Fibroblast of upper back skin (primary cell): ENCODE data around the gene THRA.

Source experiments
- DNase-seq: peaks from one replicate; pipeline ENCODE4 v3.0.0-alpha.2; 2013

The THRA gene, protein sequence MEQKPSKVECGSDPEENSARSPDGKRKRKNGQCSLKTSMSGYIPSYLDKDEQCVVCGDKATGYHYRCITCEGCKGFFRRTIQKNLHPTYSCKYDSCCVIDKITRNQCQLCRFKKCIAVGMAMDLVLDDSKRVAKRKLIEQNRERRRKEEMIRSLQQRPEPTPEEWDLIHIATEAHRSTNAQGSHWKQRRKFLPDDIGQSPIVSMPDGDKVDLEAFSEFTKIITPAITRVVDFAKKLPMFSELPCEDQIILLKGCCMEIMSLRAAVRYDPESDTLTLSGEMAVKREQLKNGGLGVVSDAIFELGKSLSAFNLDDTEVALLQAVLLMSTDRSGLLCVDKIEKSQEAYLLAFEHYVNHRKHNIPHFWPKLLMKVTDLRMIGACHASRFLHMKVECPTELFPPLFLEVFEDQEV

DNA sequence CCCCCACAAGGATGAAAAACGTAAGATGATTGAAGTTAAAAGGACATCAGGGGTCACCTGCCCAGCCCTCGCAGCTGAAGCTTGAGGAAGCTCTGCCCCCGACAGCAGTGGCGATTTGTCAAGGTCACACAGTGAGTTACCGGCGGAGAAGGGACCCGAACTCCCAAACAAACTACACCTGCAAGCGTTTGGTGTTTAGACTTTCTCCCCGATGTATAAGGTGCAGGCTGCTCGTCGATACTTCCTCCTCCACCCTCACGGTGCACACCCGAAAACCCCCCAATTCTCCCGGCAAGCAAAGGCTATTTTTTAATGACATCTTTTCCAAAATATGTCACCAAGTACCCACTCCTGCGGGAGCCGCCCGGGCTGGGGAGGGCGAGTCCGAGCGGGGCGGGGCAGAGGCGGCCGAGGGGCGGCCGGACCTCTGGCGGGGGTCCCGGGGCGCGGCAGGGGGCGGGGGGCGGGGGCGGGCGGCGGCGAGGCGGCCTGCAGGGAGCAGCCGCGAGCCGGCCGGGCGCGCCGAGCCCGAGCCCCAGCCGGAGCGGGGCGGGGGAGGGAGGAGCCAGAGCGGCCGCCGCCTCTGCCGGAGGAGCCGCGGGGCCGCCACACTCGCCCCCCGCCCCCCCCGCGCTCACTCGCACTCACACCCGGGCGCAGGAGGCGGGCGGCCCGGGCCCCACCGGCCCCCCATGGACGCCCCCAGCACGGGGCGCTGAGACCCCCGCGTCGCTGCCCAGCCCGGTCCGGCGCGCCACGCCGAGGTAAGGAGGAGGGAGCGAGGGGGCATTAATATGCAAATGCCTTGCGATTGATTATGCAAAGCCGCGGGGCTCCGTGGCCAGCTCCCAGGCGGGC, at the start of gene THRA:
Gene THRA, plus strand, starts transcription at position 637 of the 858 bp plus-strand sequence. CDS start 11,524 bp downstream, outside the sequence.
- DNase-seq = peak; percentile 52

DNA sequence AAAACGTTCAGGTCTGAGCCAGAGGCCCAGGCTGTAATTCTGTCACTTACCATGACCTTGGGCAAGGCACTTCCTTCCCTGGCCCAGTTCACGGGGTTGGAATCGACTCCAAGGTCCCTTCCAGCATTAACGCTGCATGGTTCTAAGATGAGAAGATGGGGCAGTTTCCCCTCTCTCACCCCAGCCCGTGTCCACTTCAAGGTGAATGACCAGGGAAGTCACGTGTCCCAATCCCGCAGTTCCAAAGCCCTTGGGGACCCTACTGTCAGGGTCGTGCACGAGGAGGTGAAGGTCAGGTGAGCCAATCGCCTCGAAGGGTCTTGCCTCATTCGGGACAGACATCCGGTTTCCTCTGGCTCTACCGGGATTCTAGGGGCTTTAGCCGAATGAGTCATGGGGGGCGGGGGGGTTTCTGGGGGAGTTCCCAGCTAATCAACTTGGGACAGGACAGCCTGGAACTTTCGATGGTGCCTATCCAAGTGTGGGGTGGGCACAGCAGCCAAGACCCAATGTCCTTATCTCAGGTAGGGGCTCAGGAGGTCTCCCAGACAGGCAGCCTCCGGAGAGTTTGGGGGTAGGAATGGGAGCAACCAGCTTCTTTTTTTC, 48.3 kb upstream of the THRA start:
- DNase-seq = no peak

DNA sequence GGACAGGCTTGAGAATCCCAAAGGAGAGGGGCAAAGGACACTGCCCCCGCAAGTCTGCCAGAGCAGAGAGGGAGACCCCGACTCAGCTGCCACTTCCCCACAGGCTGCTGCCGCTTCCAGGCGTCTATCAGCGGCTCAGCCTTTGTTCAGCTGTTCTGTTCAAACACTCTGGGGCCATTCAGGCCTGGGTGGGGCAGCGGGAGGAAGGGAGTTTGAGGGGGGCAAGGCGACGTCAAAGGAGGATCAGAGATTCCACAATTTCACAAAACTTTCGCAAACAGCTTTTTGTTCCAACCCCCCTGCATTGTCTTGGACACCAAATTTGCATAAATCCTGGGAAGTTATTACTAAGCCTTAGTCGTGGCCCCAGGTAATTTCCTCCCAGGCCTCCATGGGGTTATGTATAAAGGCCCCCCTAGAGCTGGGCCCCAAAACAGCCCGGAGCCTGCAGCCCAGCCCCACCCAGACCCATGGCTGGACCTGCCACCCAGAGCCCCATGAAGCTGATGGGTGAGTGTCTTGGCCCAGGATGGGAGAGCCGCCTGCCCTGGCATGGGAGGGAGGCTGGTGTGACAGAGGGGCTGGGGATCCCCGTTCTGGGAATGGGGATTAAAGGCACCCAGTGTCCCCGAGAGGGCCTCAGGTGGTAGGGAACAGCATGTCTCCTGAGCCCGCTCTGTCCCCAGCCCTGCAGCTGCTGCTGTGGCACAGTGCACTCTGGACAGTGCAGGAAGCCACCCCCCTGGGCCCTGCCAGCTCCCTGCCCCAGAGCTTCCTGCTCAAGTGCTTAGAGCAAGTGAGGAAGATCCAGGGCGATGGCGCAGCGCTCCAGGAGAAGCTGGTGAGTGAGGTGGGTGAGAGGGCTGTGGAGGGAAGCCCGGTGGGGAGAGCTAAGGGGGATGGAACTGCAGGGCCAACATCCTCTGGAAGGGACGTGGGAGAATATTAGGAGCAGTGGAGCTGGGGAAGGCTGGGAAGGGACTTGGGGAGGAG, 47.5 kb upstream of the THRA start, which contains the start of gene CSF3:
Gene CSF3, plus strand, starts transcription at position 436 of the 993 bp plus-strand sequence. Its CDS starts 35 bp downstream, at position 471.
- DNase-seq = no peak

DNA sequence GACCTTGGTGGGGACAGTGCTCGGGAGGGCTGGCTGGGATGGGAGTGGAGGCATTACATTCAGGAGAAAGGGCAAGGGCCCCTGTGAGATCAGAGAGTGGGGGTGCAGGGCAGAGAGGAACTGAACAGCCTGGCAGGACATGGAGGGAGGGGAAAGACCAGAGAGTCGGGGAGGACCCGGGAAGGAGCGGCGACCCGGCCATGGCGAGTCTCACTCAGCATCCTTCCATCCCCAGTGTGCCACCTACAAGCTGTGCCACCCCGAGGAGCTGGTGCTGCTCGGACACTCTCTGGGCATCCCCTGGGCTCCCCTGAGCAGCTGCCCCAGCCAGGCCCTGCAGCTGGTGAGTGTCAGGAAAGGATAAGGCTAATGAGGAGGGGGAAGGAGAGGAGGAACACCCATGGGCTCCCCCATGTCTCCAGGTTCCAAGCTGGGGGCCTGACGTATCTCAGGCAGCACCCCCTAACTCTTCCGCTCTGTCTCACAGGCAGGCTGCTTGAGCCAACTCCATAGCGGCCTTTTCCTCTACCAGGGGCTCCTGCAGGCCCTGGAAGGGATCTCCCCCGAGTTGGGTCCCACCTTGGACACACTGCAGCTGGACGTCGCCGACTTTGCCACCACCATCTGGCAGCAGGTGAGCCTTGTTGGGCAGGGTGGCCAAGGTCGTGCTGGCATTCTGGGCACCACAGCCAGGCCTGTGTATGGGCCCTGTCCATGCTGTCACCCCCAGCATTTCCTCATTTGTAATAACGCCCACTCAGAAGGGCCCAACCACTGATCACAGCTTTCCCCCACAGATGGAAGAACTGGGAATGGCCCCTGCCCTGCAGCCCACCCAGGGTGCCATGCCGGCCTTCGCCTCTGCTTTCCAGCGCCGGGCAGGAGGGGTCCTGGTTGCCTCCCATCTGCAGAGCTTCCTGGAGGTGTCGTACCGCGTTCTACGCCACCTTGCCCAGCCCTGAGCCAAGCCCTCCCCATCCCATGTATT, 46.5 kb upstream of the THRA start:
- DNase-seq = no peak

DNA sequence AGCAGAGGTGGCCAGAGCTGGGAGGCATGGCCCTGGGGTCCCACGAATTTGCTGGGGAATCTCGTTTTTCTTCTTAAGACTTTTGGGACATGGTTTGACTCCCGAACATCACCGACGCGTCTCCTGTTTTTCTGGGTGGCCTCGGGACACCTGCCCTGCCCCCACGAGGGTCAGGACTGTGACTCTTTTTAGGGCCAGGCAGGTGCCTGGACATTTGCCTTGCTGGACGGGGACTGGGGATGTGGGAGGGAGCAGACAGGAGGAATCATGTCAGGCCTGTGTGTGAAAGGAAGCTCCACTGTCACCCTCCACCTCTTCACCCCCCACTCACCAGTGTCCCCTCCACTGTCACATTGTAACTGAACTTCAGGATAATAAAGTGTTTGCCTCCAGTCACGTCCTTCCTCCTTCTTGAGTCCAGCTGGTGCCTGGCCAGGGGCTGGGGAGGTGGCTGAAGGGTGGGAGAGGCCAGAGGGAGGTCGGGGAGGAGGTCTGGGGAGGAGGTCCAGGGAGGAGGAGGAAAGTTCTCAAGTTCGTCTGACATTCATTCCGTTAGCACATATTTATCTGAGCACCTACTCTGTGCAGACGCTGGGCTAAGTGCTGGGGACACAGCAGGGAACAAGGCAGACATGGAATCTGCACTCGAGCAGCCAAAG, 45.2 kb upstream of the THRA start:
- no peak for DNase-seq

DNA sequence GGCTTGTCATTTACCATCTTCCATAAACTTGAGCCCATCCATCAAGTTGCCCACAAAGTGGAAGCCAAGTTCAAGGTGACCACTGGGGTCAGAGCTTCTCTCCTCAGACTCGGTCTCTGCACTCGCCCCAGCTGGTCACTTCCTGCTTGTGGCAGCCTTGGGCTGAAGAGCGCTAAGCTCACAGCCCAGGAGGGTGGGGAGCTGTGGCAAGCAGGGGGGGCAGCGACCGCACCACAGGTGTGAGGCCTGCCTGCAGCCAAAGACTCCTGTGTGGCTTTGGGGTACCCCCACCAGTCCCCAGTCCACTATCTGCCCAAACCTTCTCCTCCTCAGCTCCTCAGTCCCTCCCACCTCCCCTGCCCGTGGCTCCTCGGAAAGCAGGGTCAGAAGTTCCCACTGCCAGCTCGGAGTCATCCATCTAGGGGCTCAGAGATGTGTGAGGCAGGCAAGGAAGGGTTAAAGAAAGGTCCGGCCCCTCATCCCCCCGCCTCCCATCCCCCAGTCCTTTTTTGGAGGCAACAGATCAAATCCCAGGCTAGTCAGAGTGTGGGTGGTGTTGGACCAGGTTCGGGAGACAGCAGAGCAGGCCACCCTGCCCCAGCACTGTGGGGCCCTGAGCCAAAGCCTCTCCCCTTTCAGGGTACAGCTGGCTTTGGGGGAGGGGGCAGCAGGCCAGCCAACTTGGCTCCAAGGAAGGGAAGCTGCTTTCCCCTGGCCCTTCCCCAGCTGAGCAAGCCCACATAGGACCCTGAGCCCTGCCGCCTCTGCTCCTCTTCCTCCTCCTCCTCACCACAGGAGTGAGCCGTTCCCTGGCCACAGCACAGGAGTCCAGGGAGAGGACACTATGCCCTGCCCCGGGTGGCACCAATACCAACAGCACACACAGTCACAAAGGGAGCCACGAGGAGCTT, 44.3 kb upstream of the THRA start:
- peak; percentile 41 for DNase-seq

DNA sequence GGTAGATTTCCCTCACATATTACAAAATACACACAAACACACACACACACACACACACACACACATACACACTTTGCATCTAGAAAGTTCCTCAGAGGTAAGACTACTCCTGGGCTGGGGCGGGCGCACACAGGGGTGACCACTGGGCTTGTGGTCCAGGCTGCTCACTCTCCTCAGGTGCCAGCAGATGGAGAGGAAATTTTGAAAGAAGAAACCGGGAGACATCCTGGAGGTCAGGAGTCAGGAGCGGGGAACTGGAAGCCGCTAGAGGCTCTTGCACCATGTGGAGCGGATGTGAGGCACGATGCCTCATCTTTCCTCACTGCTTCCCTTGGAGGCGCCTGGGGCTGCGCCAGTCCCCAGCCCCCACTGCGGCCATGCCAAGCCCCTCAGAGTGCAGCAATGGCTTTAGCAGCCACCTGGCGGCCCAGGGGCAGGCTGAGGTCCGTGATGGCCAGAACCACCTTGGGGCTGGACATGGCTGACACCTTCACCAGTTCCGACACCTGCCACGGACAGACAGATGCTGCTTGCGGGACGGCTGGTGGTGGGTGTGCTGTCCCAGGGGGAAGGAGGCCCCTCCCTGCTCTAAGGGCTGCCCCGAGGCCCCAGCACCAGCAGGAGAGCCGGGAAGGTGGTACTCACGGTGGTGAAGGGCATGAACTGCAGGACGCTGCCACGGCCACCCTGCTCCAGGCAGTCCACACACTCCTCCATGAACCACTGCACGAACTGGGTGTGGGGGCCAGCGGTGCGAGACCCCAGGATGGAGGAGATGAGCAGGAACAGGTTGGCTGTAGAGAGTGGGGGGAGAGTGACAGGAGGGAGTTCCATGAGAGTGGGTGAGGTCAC, 43.4 kb upstream of the THRA start:
- DNase-seq = peak; percentile 60

DNA sequence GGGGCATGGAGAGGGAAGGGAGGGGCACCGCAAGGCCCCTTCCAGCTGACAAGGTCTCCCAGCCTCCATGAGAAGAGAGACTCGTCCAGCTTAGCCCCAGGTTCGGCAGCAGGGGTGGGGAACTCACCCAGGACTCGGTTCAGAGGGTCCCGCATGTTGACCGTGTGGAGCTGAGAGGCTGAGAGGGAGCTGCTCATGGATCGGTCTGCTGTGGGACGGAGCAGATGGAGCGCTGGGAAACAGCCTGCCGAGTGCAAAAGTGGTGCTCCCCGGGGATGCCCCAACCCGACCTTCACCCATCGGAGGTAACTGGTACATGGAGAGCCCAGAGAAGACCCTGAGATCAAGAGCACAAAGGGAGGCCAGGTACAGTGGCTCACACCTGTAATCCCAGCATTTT, 42.6 kb upstream of the THRA start:
- DNase-seq = no peak

DNA sequence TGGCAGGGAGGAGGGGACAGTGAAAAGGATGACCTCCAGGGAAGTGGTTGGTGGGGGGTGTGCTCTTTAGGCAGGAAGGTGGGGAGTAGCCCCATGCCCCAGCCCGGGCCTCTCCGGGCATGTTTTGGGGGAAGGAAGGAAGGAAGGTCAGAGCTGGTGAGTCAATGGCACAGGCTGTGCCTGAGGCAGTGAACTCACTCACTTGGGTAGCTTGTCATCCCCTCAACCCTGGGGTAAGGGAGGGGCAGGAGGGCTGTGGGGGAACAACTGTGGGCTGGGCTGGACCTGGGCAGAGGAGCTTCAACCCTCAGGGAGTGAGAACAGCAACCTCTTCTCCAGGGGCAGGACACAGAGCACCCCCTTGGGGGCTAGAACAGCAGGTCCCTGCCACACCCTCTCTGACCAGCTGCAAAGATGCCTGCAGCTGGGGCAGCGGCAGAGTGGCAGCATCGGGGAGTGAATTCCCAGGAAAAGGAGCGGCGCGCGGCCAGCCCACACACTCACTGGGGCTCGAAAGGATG, 41.3 kb upstream of the THRA start:
- DNase-seq = peak; percentile 51

DNA sequence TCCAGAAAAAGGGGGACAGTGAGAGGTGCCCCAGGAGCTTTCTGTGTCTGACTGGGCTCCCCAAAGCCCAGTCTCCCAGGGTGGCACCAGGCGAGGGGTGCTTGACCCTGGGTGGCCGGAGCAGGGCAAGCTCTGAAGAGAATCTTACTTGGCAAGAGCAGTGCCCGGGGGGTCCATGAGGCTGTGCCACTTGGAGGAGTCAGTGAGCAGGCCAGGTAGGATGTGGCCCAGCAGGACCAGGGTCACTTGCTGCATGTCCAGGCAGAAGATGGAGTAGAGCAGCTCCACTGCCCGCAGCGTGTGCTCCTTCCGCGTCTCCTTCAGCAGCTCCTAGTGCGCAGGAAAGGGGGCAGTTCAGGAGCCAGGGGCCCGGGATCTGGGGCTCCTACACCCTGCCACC, 40.3 kb upstream of the THRA start:
- DNase-seq = no peak

DNA sequence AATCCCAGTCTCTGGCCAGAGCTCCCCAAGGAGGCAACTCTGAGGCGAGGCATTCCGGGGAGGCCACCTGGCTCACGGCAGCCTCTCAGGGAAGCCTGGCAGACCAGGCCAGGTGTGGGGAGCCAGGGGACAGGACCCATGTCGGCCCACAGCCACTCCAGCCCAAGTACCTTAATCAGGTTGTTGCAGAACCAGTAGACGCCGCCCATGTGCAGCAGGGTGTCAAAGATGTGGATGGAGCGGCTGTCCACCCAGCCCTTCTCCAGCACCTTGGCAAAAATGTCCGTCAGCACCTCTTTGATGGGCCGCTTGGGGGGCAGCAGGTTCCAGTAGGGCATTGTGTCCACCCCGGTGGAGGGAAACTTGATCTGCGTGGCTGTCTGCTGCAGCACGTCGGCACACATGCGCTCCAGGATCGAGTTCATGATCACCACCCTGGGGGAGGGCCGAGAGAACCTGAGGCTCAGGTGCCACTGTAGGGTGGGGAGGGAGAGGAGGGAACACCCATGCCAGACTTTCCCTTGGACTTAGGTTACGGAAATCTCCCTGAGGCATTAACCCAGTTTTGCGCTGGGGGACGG, 39.7 kb upstream of the THRA start:
- no peak for DNase-seq

DNA sequence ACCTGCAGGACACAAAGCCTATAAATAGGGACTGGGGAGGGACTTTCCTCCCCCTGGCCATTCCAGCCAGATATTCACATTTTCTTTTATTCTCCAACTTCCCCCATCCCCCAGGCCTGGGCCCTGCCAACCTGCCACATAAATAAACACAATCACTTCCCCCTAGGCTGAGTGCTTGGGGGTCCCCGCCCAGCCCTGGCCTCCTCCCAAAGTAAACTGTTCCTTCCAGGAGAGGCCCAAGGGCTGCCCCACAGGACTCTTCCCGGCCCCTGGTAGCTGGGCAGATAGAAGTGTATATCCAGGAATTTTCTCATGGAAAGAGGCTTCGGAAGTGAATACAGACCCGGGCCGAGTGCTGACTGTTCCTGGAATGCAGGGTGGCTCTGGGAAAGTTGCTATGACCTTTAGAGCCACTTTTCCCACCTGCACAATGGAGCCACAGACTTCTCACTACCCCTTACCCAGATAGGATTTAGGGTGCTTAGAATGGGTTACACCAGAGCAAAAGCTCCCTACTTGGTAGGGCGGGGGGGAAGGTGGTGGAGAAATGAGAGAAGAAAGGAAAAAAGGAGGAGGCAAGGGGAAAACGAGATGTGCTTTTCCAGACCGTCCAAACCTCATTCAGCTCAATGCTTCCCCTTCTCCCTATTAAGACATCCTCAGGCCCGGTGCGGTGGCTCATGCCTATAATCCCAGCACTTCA, 39.0 kb upstream of the THRA start:
- DNase-seq = no peak

DNA sequence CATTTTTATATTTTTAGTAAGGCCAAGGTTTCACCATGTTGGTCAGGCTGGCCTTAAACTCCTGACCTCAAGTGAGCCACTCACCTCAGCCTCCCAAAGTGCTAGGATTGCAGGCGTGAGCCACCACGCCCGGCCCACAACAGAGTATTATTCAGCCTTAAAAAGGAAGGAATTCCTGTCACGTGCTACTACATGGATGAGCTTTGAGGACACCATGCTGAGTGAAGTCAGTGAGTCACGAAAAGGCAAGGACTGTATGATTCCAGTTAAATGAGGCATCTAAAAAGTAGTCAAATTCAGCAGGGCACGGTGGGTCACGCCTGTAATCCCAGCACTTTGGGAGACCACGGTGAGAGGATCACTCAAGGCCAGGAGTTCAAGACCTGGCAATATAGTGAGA, 37.9 kb upstream of the THRA start:
- DNase-seq = no peak

DNA sequence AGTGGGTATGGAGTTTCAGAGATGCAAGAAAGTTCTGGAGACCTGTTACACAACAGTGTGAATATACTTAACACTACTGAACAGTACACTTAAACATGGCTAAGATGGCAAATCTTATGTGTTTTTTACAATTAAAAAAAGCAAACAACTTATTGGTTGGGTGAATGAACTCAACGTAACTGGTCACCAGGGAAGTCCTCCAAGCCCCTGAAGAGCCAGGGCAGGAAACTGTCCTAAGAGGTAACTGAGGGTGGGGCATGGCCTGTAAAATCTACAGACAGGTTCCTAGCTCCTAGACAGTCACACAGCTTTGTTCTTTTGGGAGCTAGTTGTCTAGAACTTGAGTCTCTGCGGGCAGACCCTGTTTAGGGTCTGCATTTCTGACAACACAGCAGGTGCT, 37.2 kb upstream of the THRA start:
- no peak for DNase-seq

DNA sequence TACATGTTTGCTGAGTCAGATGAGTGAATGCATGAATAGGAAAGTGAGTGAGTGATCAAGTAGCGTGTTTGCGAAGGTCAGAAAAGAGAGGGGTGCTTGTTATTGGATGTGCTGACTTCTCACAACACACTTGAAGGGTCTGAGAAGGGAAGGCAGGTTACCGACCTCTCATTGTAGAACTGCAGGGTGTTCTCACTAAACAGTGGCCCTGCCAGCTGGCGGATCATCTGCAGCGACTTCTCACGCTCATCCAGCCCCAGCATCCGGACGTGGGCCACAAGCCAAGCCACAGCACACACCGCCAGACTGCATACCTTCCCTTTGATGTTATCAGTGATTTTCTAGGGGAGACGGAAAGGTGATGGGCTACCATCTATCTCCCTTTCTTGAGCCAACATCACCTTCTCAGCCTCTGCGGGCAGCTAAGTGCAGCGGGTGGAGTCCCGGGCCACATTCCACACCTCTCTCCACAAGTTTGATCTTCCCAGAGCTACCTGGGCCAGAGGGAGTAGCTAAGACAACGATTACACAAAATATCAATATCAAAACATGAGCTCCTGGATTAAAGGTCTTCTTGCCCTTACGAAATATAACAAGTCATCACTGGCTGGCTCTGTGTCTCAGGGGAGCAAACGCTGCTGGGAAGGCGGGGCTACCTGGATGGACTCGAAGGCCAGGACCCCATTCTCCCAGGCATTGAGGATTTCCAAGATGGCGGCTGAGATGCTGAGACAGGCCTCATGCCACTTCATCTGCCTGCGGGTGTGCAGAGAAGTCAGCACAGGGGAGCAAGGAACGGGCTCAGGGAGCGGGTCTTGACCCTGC, 36.6 kb upstream of the THRA start:
- no peak for DNase-seq
